IMR-90 (cell line): ENCODE results near the gene BTAF1. TPM values are rescaled to one million over a fixed set of nuclear protein-coding genes. Genes with fewer than 3 reads are reported as not detected.

Experiments
- ATAC-seq: fragments of 200-7000 bp; cut with Tn5 transposase; 2 replicates; pipeline ENCODE4 v1.9.1; 2020; ENCODE audit warnings: low read depth, mild to moderate bottlenecking, moderate library complexity
- BruUV-seq: library from RNA; stranded (reverse); fragments of 400-500 nt; replicated peaks from 2 replicates; lab custom pipeline; 2021; lab: Mats Ljungman, UMichigan
- CTCF ChIA-PET: fragments of 300-600 bp; formaldehyde crosslinking; extraction: SDS; loops from one replicate; lab custom pipeline; 2021; ENCODE audit warnings: antibody characterized with exemption; lab: Yijun Ruan, JAX
- POLR2A ChIA-PET: fragments of 300-600 bp; sonication (Branson Sonifier 250); formaldehyde crosslinking; loops from one replicate; lab custom pipeline; 2022; ENCODE audit warnings: antibody characterized with exemption; ENCODE audit not compliant: unreplicated experiment; lab: Charles Lee
- DNase-seq: peaks from one replicate; pipeline ENCODE4 v3.0.0; 2013
- H2AFZ ChIP-seq: replicated peaks from 2 replicates; pipeline ENCODE3; 2013; ENCODE audit warnings: low read length, mild to moderate bottlenecking; ENCODE audit not compliant: poor library complexity
- H2AK5ac ChIP-seq: 2 replicates; pipeline ENCODE4 v1.6.1; 2013; ENCODE audit warnings: low read depth, low read length, inconsistent platforms
- H2AK9ac ChIP-seq: replicated peaks from 2 replicates; pipeline ENCODE3; 2013; ENCODE audit warnings: mild to moderate bottlenecking, low read depth, low read length, moderate library complexity; ENCODE audit not compliant: poor library complexity
- H2BK120ac ChIP-seq: 2 replicates; pipeline ENCODE4 v1.6.1; 2013; ENCODE audit warnings: low read depth, low read length, inconsistent platforms
- H2BK15ac ChIP-seq: 3 replicates; pipeline ENCODE4 v1.6.1; 2013; ENCODE audit warnings: low read depth, low read length, inconsistent platforms
- H2BK20ac ChIP-seq: 2 replicates; pipeline ENCODE4 v1.6.1; 2013; ENCODE audit warnings: low read depth, mild to moderate bottlenecking, inconsistent platforms, low read length, moderate library complexity
- H2BK5ac ChIP-seq: 2 replicates; pipeline ENCODE4 v1.6.1; 2013; ENCODE audit warnings: mild to moderate bottlenecking, low read depth, low read length, inconsistent platforms; ENCODE audit not compliant: poor library complexity, severe bottlenecking
- H3K14ac ChIP-seq: replicated peaks from 2 replicates; pipeline ENCODE4 v1.6.1; 2013; ENCODE audit warnings: low read depth, low read length, inconsistent platforms
- H3K18ac ChIP-seq: 2 replicates; pipeline ENCODE4 v1.6.1; 2013; ENCODE audit warnings: low read depth, low read length, control low read depth
- H3K23ac ChIP-seq: 2 replicates; pipeline ENCODE4 v1.6.1; 2013; ENCODE audit warnings: low read depth, low read length, inconsistent platforms
- H3K27ac ChIP-seq: 2 replicates; pipeline ENCODE4 v1.5.1; 2013; ENCODE audit warnings: mild to moderate bottlenecking, control low read depth, low read length; ENCODE audit not compliant: insufficient read depth
- H3K27me3 ChIP-seq: 2 replicates; pipeline ENCODE4 v1.6.1; 2013; ENCODE audit warnings: low read length; ENCODE audit not compliant: control insufficient read depth, insufficient read depth
- H3K36me3 ChIP-seq: 2 replicates; pipeline ENCODE4 v1.6.1; 2013; ENCODE audit warnings: low read length, mixed read lengths; ENCODE audit not compliant: control insufficient read depth, insufficient read depth
- H3K4ac ChIP-seq: 2 replicates; pipeline ENCODE4 v1.6.1; 2013; ENCODE audit warnings: low read depth, low read length, inconsistent platforms
- H3K4me1 ChIP-seq: 2 replicates; pipeline ENCODE4 v1.6.1; 2013; ENCODE audit warnings: low read length, mixed read lengths; ENCODE audit not compliant: control insufficient read depth, insufficient read depth
- H3K4me2 ChIP-seq: 2 replicates; pipeline ENCODE4 v1.6.1; 2013; ENCODE audit warnings: low read depth, mild to moderate bottlenecking, control low read depth, low read length, moderate library complexity
- H3K4me3 ChIP-seq: 2 replicates; pipeline ENCODE4 v1.5.1; 2013; ENCODE audit warnings: low read depth, mild to moderate bottlenecking, control low read depth, low read length, moderate library complexity; ENCODE audit not compliant: insufficient read depth
- H3K56ac ChIP-seq: 2 replicates; pipeline ENCODE4 v1.6.1; 2013; ENCODE audit warnings: low read length, inconsistent platforms; ENCODE audit not compliant: insufficient read depth; ENCODE audit errors: extremely low read depth
- H3K79me1 ChIP-seq, 2 experiments: 2 replicates each; pipeline ENCODE4 v1.6.1; 2013; ENCODE audit warnings: low read length in 2 of 2, inconsistent platforms in 1 of 2, low read depth in 1 of 2
- H3K9ac ChIP-seq: 2 replicates; pipeline ENCODE4 v1.6.1; 2013; ENCODE audit warnings: low read depth, low read length, control low read depth
- H3K9me1 ChIP-seq: 2 replicates; pipeline ENCODE4 v1.6.1; 2013; ENCODE audit warnings: low read length, inconsistent platforms; ENCODE audit not compliant: insufficient read depth
- H3K9me3 ChIP-seq: 2 replicates; pipeline ENCODE4 v1.6.1; 2013; ENCODE audit warnings: low read length; ENCODE audit not compliant: control insufficient read depth, insufficient read depth
- H4K20me1 ChIP-seq: 2 replicates; pipeline ENCODE4 v1.6.1; 2013; ENCODE audit warnings: low read length, inconsistent platforms; ENCODE audit not compliant: insufficient read depth
- H4K5ac ChIP-seq: 2 replicates; pipeline ENCODE4 v1.6.1; 2013; ENCODE audit warnings: mild to moderate bottlenecking, low read depth, low read length, control low read depth
- H4K8ac ChIP-seq, 2 experiments: 2 replicates each; pipeline ENCODE4 v1.6.1; 2013; ENCODE audit warnings: low read depth in 2 of 2, low read length in 2 of 2, control low read depth in 1 of 2, inconsistent platforms in 1 of 2
- H4K91ac ChIP-seq: 2 replicates; pipeline ENCODE4 v1.6.1; 2013; ENCODE audit warnings: low read depth, low read length, inconsistent platforms; ENCODE audit not compliant: insufficient read depth
- BHLHE40 ChIP-seq: fragments of 150-350 bp; IDR thresholded peaks from 2 replicates; pipeline ENCODE4 v1.6.1; 2016; ENCODE audit warnings: mild to moderate bottlenecking, low read depth, low read length
- CEBPB ChIP-seq: IDR thresholded peaks from 2 replicates; pipeline ENCODE4 v1.6.1; 2012; ENCODE audit warnings: low read depth, low read length, improper control_type of control experiment
- CHD1 ChIP-seq: IDR thresholded peaks from 2 replicates; pipeline ENCODE4 v1.6.1; 2012; ENCODE audit warnings: low read depth, low read length, improper control_type of control experiment
- CTCF ChIP-seq: conservative IDR thresholded peaks from 2 replicates; pipeline ENCODE4 v1.5.1; 2012; ENCODE audit warnings: mild to moderate bottlenecking, low read depth, low read length, improper control_type of control experiment
- ELK1 ChIP-seq: fragments of 150-350 bp; IDR thresholded peaks from 2 replicates; pipeline ENCODE4 v1.6.1; 2016; ENCODE audit warnings: low read depth, mild to moderate bottlenecking, low read length, moderate library complexity, borderline replicate concordance
- FOS ChIP-seq: fragments of 150-350 bp; IDR thresholded peaks from 2 replicates; pipeline ENCODE4 v1.6.1; 2016; ENCODE audit warnings: low read depth, low read length
- MAFK ChIP-seq: IDR thresholded peaks from 2 replicates; pipeline ENCODE4 v1.6.1; 2012; ENCODE audit warnings: low read depth, low read length, improper control_type of control experiment
- MAZ ChIP-seq: IDR thresholded peaks from 2 replicates; pipeline ENCODE4 v1.6.1; 2012; ENCODE audit warnings: low read depth, mild to moderate bottlenecking, low read length, improper control_type of control experiment, moderate library complexity, borderline replicate concordance
- MXI1 ChIP-seq: IDR thresholded peaks from 2 replicates; pipeline ENCODE4 v1.6.1; 2012; ENCODE audit warnings: low read depth, mild to moderate bottlenecking, low read length, moderate library complexity, borderline replicate concordance
- NFE2L2 ChIP-seq: fragments of 150-350 bp; IDR thresholded peaks from 2 replicates; pipeline ENCODE4 v1.6.1; 2016; ENCODE audit warnings: low read depth, mild to moderate bottlenecking, low read length
- POLR2A ChIP-seq: IDR thresholded peaks from 2 replicates; pipeline ENCODE4 v1.6.1; 2012; ENCODE audit warnings: mild to moderate bottlenecking, low read depth, low read length
- RAD21 ChIP-seq: IDR thresholded peaks from 2 replicates; pipeline ENCODE4 v1.6.1; 2012; ENCODE audit warnings: low read length, improper control_type of control experiment
- RCOR1 ChIP-seq: IDR thresholded peaks from 2 replicates; pipeline ENCODE4 v1.6.1; 2012; ENCODE audit warnings: mild to moderate bottlenecking, low read length, improper control_type of control experiment; ENCODE audit not compliant: insufficient replicate concordance
- RFX5 ChIP-seq: IDR thresholded peaks from 2 replicates; pipeline ENCODE4 v1.8.0; 2012; ENCODE audit warnings: low read depth, mild to moderate bottlenecking, low read length, moderate library complexity
- SMC3 ChIP-seq: fragments of 150-350 bp; IDR thresholded peaks from 2 replicates; pipeline ENCODE4 v1.6.1; 2016; ENCODE audit warnings: low read depth, mild to moderate bottlenecking, antibody characterized with exemption, low read length, moderate library complexity
- USF2 ChIP-seq: fragments of 150-350 bp; IDR thresholded peaks from 2 replicates; pipeline ENCODE4 v1.6.1; 2017; ENCODE audit warnings: mild to moderate bottlenecking, antibody characterized with exemption, low read length, low read depth
- WGBS, 2 experiments: methylation state at CpG; one replicate each; pipeline versions ENCODE4 v1.1.5 to v1.1.7; 2013; ENCODE audit warnings: missing lambda C conversion rate in 2 of 2; ENCODE audit not compliant: insufficient read length in 1 of 2; ENCODE audit errors: extremely low coverage in 2 of 2; 5-methylcytosine and 5-hydroxymethylcytosine counted together
- dilution Hi-C: fragments of 300-500 bp; cut with HindIII; formaldehyde crosslinking; loops from one replicate; pipeline ENCODE4 v1.14.3; 2018; ENCODE audit warnings: low sequenced_read_pairs; ENCODE audit not compliant: unreplicated experiment
- in situ Hi-C: fragments of 300-500 bp; cut with MboI; formaldehyde crosslinking; loops from 3 replicates; pipeline ENCODE4 v1.14.3; 2019; ENCODE audit warnings: low sequenced_read_pairs, inconsistent platforms, mixed read lengths
- intact Hi-C: fragments of 100-400 bp; cut with micrococcal nuclease; formaldehyde crosslinking; loops from 2 replicates; pipeline ENCODE4 v1.10.0; 2022
- polyA plus RNA-seq, 3 experiments: library from polyadenylated mRNA; depleted of rRNA; stranded (reverse); fragments of >200 nt; gene quantifications; 2 replicates each; pipeline ENCODE4 v1.2.3, GENCODE V29; 2012; ENCODE audit warnings: low replicate concordance in 1 of 3
- total RNA-seq: library from RNA; depleted of rRNA; stranded (reverse); fragments of >200 nt; gene quantifications from 2 replicates; pipeline ENCODE4 v1.2.3, GENCODE V29; 2012

BTAF1 gene
- total and polyA plus RNA-seq, 2 of the 4 experiments (the other 2 are of a cell fraction): 15.0 to 42.3 TPM

- H4K8ac ChIP-seq: no peak overlapping the region
- BruUV-seq: no TSS peak
- no peak overlapping the region for H2AK5ac ChIP-seq
- no peak overlapping the region for H3K23ac ChIP-seq
- no peak overlapping the region for H2BK20ac ChIP-seq
- no peak overlapping the region for H4K91ac ChIP-seq
- no peak overlapping the region for H3K4me3 ChIP-seq
- ChIA-PET CTCF (no interaction called here), POLR2A (no interaction called here)
- in situ Hi-C loops: no loop called here
- H2AK9ac ChIP-seq: no peak overlapping the region
- no peak overlapping the region for H3K14ac ChIP-seq
- H2BK120ac ChIP-seq: no peak overlapping the region
- H3K27me3 ChIP-seq: no peaks in the 10 kb centered on the region
- H3K36me3 ChIP-seq: peaks cover 4% of the 10 kb centered on the region; the same call in 1 of the 2 replicates
- no peak overlapping the region for H4K5ac ChIP-seq
- H4K20me1 ChIP-seq: no peaks in the 10 kb centered on the region
- H3K9ac ChIP-seq: no peak overlapping the region
- DNase-seq (peak; percentile 10), ATAC-seq (no peak)
- no peak overlapping the region for H3K18ac ChIP-seq
- TF ChIP-seq SMC3 (no peak), MXI1 (no peak), POLR2A (no peak), USF2 (no peak), MAFK (no peak), CHD1 (no peak), ELK1 (no peak), RFX5 (no peak), CEBPB (no peak), NFE2L2 (no peak), FOS (no peak), RAD21 (no peak), BHLHE40 (no peak), RCOR1 (no peak), CTCF (no peak), MAZ (no peak)
- no peaks in the 10 kb centered on the region for H3K4me1 ChIP-seq
- no peaks in the 10 kb centered on the region for H3K9me1 ChIP-seq
- intact Hi-C loops: no loop called here
- no peaks in the 10 kb centered on the region for H3K9me3 ChIP-seq
- no peak overlapping the region for H3K4me2 ChIP-seq
- H3K79me1 ChIP-seq: no peaks in the 10 kb centered on the region
- no peak overlapping the region for H3K27ac ChIP-seq
- H2AFZ ChIP-seq: no peak overlapping the region
- no peak overlapping the region for H3K4ac ChIP-seq
- no peak overlapping the region for H2BK5ac ChIP-seq
- dilution Hi-C loops: no loop called here
- H2BK15ac ChIP-seq: no peak overlapping the region
- H3K56ac ChIP-seq: no peak overlapping the region
- WGBS, 2 experiments: no CpG with 5 or more reads among the region's 1 CpG
Measured at GRCh38 chr10:92038949-92039348, 115.4 kb downstream of the BTAF1 start.
